H1 (cell line): Measurements from ENCODE around the gene C1orf21. TPM values are rescaled to one million over a fixed set of nuclear protein-coding genes. Genes with fewer than 3 reads are reported as not detected.

Experiments
- CTCF ChIA-PET: fragments of 300-600 bp; sonication (Branson Sonifier 250); formaldehyde crosslinking; loops from one replicate; lab custom pipeline; 2021; ENCODE audit not compliant: partially characterized antibody; lab: Charles Lee
- POLR2A ChIA-PET: fragments of 300-600 bp; sonication (Branson Sonifier 250); formaldehyde crosslinking; loops from one replicate; lab custom pipeline; 2021; ENCODE audit warnings: inconsistent platforms; ENCODE audit not compliant: partially characterized antibody; lab: Charles Lee
- DNase-seq, 2 experiments: peaks; one replicate each; pipeline versions ENCODE4 v3.0.0 to v3.0.0-alpha.2; 2010 to 2022; ENCODE audit warnings: low spot score in 2 of 2, low read depth in 1 of 2, mixed read lengths in 1 of 2
- FAIRE-seq: peaks from 2 replicates; lab custom pipeline; 2011; peaks lifted over from hg19 to GRCh38; lab: Jason Lieb, UNC
- H2AFZ ChIP-seq: 2 replicates; pipeline ENCODE4 v1.8.1; 2012; ENCODE audit warnings: low read length, inconsistent platforms
- H2AK5ac ChIP-seq: 2 replicates; pipeline ENCODE4 v1.6.1; 2013; ENCODE audit warnings: low read depth, low read length
- H2BK120ac ChIP-seq: replicated peaks from 2 replicates; pipeline ENCODE3; 2013; ENCODE audit warnings: low read depth, low read length, inconsistent platforms
- H2BK12ac ChIP-seq: 2 replicates; pipeline ENCODE4 v1.6.1; 2013; ENCODE audit warnings: low read depth, low read length
- H2BK15ac ChIP-seq: 2 replicates; pipeline ENCODE4 v1.6.1; 2013; ENCODE audit warnings: low read length
- H2BK20ac ChIP-seq: 2 replicates; pipeline ENCODE4 v1.6.1; 2013; ENCODE audit warnings: low read length
- H2BK5ac ChIP-seq: 2 replicates; pipeline ENCODE4 v1.6.1; 2013; ENCODE audit warnings: low read depth, low read length
- H3K14ac ChIP-seq: 2 replicates; pipeline ENCODE4 v1.6.1; 2013; ENCODE audit warnings: inconsistent platforms; ENCODE audit not compliant: insufficient read length
- H3K18ac ChIP-seq: 2 replicates; pipeline ENCODE4 v1.6.1; 2013; ENCODE audit warnings: low read length; ENCODE audit errors: extremely low read depth
- H3K23ac ChIP-seq: 2 replicates; pipeline ENCODE4 v1.6.1; 2013; ENCODE audit warnings: inconsistent platforms; ENCODE audit not compliant: insufficient read length
- H3K23me2 ChIP-seq: 2 replicates; pipeline ENCODE4 v1.6.1; 2013; ENCODE audit warnings: low read depth, low read length
- H3K27ac ChIP-seq: 2 replicates; pipeline ENCODE4 v1.6.1; 2011; ENCODE audit warnings: low read depth, low read length, inconsistent platforms
- H3K27me3 ChIP-seq, 4 experiments: replicated peaks in 1 of 4; 1 replicate in 1 of 4; 2 replicates in 3 of 4; pipeline versions ENCODE4 v1.6.1 to v1.8.1; 2011 to 2013; ENCODE audit warnings: low read length in 3 of 4, mild to moderate bottlenecking in 3 of 4, inconsistent platforms in 2 of 4, mixed read lengths in 2 of 4, moderate library complexity in 1 of 4; ENCODE audit not compliant: control insufficient read depth in 3 of 4, insufficient read depth in 3 of 4; ENCODE audit errors: extremely low read depth in 1 of 4
- H3K36me3 ChIP-seq, 4 experiments: 2 replicates each; pipeline versions ENCODE4 v1.6.1 to v1.8.1; 2011 to 2013; ENCODE audit warnings: mild to moderate bottlenecking in 4 of 4, low read length in 3 of 4, moderate library complexity in 2 of 4, control low read depth in 1 of 4, inconsistent platforms in 1 of 4; ENCODE audit not compliant: insufficient read depth in 4 of 4, control insufficient read depth in 2 of 4
- H3K4ac ChIP-seq: replicated peaks from 2 replicates; pipeline ENCODE3; 2013; ENCODE audit warnings: low read length, low read depth, mixed read lengths, inconsistent platforms; ENCODE audit not compliant: insufficient read length
- H3K4me1 ChIP-seq, 4 experiments: replicated peaks in 1 of 4; 1 replicate in 1 of 4; 2 replicates in 3 of 4; pipeline versions ENCODE4 v1.6.1 to v1.8.1; 2011 to 2013; ENCODE audit warnings: low read length in 3 of 4, inconsistent platforms in 2 of 4, mixed read lengths in 1 of 4; ENCODE audit not compliant: insufficient read depth in 4 of 4, control insufficient read depth in 3 of 4
- H3K4me2 ChIP-seq, 2 experiments: 2 replicates each; pipeline versions ENCODE4 v1.6.1 to v1.8.1; 2011 to 2013; ENCODE audit warnings: low read depth in 2 of 2, low read length in 2 of 2, control low read depth in 1 of 2, inconsistent platforms in 1 of 2, mild to moderate bottlenecking in 1 of 2; ENCODE audit not compliant: insufficient read depth in 1 of 2
- H3K4me3 ChIP-seq, 4 experiments: fragments of 200-600, 300-600 bp in 1 of 4; sonication (generic), shearing (Covaris generic), sonication (Bioruptor Twin) in 1 of 4; 2 replicates each; pipeline versions ENCODE4 v1.5.1 to v1.8.1; 2011 to 2016; ENCODE audit warnings: low read length in 4 of 4, low read depth in 3 of 4, control low read depth in 2 of 4, inconsistent platforms in 2 of 4, mild to moderate bottlenecking in 2 of 4, mixed read lengths in 1 of 4, moderate library complexity in 1 of 4; ENCODE audit not compliant: insufficient read depth in 2 of 4; ENCODE audit errors: extremely low read depth in 1 of 4
- H3K56ac ChIP-seq: replicated peaks from 2 replicates; pipeline ENCODE3; 2013; ENCODE audit warnings: low read depth, mild to moderate bottlenecking, mixed read lengths, low read length, inconsistent platforms; ENCODE audit not compliant: insufficient read length
- H3K79me1 ChIP-seq: 2 replicates; pipeline ENCODE4 v1.6.1; 2013; ENCODE audit warnings: low read depth, low read length, control low read depth
- H3K79me2 ChIP-seq, 2 experiments: 2 replicates each; pipeline versions ENCODE4 v1.6.1 to v1.8.1; 2012 to 2013; ENCODE audit warnings: low read length in 2 of 2, mild to moderate bottlenecking in 2 of 2, inconsistent platforms in 1 of 2; ENCODE audit not compliant: insufficient read depth in 2 of 2, control insufficient read depth in 1 of 2
- H3K9ac ChIP-seq, 4 experiments: replicated peaks in 1 of 4; 1 replicate in 1 of 4; 2 replicates in 3 of 4; pipeline versions ENCODE4 v1.6.1 to v1.8.1; 2011 to 2013; ENCODE audit warnings: low read depth in 3 of 4, low read length in 3 of 4, control low read depth in 2 of 4, mild to moderate bottlenecking in 2 of 4, moderate library complexity in 2 of 4, inconsistent platforms in 1 of 4; ENCODE audit errors: extremely low read depth in 1 of 4
- H3K9me3 ChIP-seq, 2 experiments: 2 replicates each; pipeline versions ENCODE4 v1.6.1 to v1.8.1; 2012 to 2013; ENCODE audit warnings: mild to moderate bottlenecking in 2 of 2, moderate library complexity in 2 of 2, control low read depth in 1 of 2, inconsistent platforms in 1 of 2, low read depth in 1 of 2, low read length in 1 of 2, mixed read lengths in 1 of 2; ENCODE audit not compliant: insufficient read depth in 2 of 2
- H4K20me1 ChIP-seq, 2 experiments: replicated peaks in 1 of 2; 2 replicates each; pipeline versions ENCODE3 to v1.8.1; 2011 to 2013; ENCODE audit warnings: inconsistent platforms in 2 of 2, low read length in 2 of 2, mild to moderate bottlenecking in 1 of 2; ENCODE audit not compliant: insufficient read depth in 2 of 2, control insufficient read depth in 1 of 2
- H4K5ac ChIP-seq: 2 replicates; pipeline ENCODE4 v1.6.1; 2013; ENCODE audit warnings: low read length, low read depth, mixed read lengths, inconsistent platforms; ENCODE audit not compliant: insufficient read length
- H4K8ac ChIP-seq: 2 replicates; pipeline ENCODE4 v1.8.0; 2013; ENCODE audit warnings: mild to moderate bottlenecking, moderate library complexity, low read length, inconsistent platforms; ENCODE audit not compliant: insufficient read depth; ENCODE audit errors: extremely low read depth
- H4K91ac ChIP-seq: replicated peaks from 2 replicates; pipeline ENCODE3; 2013; ENCODE audit warnings: low read length, mixed read lengths, inconsistent platforms; ENCODE audit not compliant: insufficient read length
- E2F6 ChIP-seq: IDR thresholded peaks from 2 replicates; pipeline ENCODE4 v1.6.1; 2012; ENCODE audit warnings: inconsistent platforms
- POLR2AphosphoS5 ChIP-seq: IDR thresholded peaks from 2 replicates; pipeline ENCODE4 v1.6.1; 2011; ENCODE audit warnings: low read depth, low read length
- WGBS, 2 experiments: shearing (Covaris generic) in 1 of 2; methylation state at CpG; one replicate each; pipeline versions ENCODE4 v1.1.6 to v1.1.7; 2013 to 2015; ENCODE audit warnings: low lambda C conversion rate in 2 of 2, mixed read lengths in 2 of 2, inconsistent platforms in 1 of 2, low coverage in 1 of 2, missing lambda C conversion rate in 1 of 2; ENCODE audit not compliant: insufficient replicate concordance in 2 of 2, insufficient coverage in 1 of 2, insufficient read length in 1 of 2; ENCODE audit errors: extremely low coverage in 1 of 2, missing lambda C conversion rate in 1 of 2; 5-methylcytosine and 5-hydroxymethylcytosine counted together
- polyA plus RNA-seq, 7 experiments: library from polyadenylated mRNA; depleted of rRNA in 3 of 7; stranded (reverse) in 5 of 7; unstranded in 2 of 7; fragments of >200 nt in 5 of 7; fragments of 200-250 nt in 2 of 7; gene quantifications; 1 replicate in 5 of 7; 2 replicates in 1 of 7; 4 replicates in 1 of 7; pipeline versions ENCODE4 v1.2.1 to v1.2.3, GENCODE V29; 2011 to 2013; ENCODE audit warnings: missing spikeins in 2 of 7, mixed read lengths in 2 of 7
- total RNA-seq: library from RNA; stranded (reverse); fragmentation: NEBNext Ultra II Directional; extraction: Animal tissue kit (Norgen Biotek cat#: 25700); gene quantifications from 2 replicates; pipeline ENCODE4 v1.2.1, GENCODE V29; 2021

The C1orf21 gene
- total and polyA plus RNA-seq, 2 of the 8 experiments (the other 6 are each of a cell fraction or from before 2014, with no cell fraction given), result 16.6 to 51.0 TPM

GRCh38 chr1:184416946-184417345 lies 30.1 kb downstream of the C1orf21 start:
- Histone ChIP-seq H3K27me3 (no peaks in the 10 kb centered on the region), H3K14ac (no peak overlapping the region), H4K8ac (no peak overlapping the region), H3K23ac (no peak overlapping the region), H3K18ac (no peak overlapping the region), H3K9ac (no peak overlapping the region), H2AK5ac (no peak overlapping the region), H3K79me1 (peaks cover 7% of the 10 kb centered on the region; the same call in 1 of the 2 replicates), H4K91ac (no peak overlapping the region), H3K9me3 (no peaks in the 10 kb centered on the region), H2BK20ac (no peak overlapping the region), H3K56ac (no peak overlapping the region), H2BK120ac (no peak overlapping the region), H3K36me3 (peaks cover 0 to 8% (median 0%) of the 10 kb centered on the region in 4 experiments; a peak in 1 of 8 replicates), H3K4ac (no peak overlapping the region), H4K5ac (no peak overlapping the region), H3K4me2 (no peak overlapping the region), H2BK5ac (no peak overlapping the region), H2BK12ac (no peak overlapping the region), H3K4me3 (no peak overlapping the region), H2BK15ac (no peak overlapping the region), H3K27ac (no peak overlapping the region), H3K79me2 (peaks cover 14 to 98% of the 10 kb centered on the region in 2 experiments; a peak in 3 of 4 replicates), H3K4me1 (peaks cover 1 to 16% (median 7%) of the 10 kb centered on the region in 4 experiments; a peak in 6 of 7 replicates), H3K23me2 (no peaks in the 10 kb centered on the region), H4K20me1 (peaks cover 1 to 5% of the 10 kb centered on the region in 2 experiments), H2AFZ (no peak overlapping the region)
- CTCF ChIA-PET, result interaction anchor here (3.0 kb wide), 1 partner anchor 11 kb away, joined by 9 read pairs; no protein-coding TSS in a partner anchor
- DNase-seq (no peak), FAIRE-seq (peak; percentile 45)
- TF ChIP-seq E2F6 (no peak), POLR2AphosphoS5 (no peak)
- POLR2A ChIA-PET, result no interaction called here
- 81% methylated on average over 3 of the region's 3 CpGs; no CpG with 5 or more reads in 1 of the 2 experiments for WGBS, 2 experiments
